ENCODE measurements around the gene NGEF.
"Not testable (repeated sequence)": the region's sequence is repeated elsewhere in the genome, so short reads cannot be mapped to it uniquely, and the experiment has no call there.

NGEF gene

DNA sequence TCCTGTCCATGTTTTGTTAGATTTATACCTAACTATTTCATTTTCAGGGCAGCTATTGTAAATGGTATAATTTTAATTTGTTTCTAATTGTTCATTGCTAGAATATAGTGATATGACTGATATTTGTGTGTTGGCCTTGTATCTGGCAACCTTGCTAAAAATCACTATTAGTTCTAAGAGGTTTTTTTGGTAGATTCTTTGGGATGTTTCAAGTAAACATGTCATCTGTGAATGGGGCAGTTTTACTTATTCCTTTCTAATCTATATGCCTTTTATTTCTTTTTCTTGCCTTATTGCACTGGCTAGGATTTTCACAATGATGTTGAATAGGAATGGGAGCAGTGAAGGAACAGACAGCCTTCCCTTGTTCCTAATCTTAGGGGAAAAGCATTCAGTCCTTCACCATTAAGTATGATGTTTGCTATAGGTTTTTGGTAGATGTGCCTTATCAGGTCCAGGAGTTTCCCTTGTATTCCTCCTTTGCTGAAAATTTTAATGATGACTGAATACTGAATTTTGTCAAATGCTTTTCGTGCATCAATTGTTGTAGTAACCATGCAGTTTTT lies 101.3 kb downstream of the NGEF start:
- H3K4me3 ChIP-seq (ENCODE audit: low read depth, low read length): no peak overlapping the region
- no peak for DNase-seq (ENCODE audit: low read depth)
- TF ChIP-seq, protein P1, sequence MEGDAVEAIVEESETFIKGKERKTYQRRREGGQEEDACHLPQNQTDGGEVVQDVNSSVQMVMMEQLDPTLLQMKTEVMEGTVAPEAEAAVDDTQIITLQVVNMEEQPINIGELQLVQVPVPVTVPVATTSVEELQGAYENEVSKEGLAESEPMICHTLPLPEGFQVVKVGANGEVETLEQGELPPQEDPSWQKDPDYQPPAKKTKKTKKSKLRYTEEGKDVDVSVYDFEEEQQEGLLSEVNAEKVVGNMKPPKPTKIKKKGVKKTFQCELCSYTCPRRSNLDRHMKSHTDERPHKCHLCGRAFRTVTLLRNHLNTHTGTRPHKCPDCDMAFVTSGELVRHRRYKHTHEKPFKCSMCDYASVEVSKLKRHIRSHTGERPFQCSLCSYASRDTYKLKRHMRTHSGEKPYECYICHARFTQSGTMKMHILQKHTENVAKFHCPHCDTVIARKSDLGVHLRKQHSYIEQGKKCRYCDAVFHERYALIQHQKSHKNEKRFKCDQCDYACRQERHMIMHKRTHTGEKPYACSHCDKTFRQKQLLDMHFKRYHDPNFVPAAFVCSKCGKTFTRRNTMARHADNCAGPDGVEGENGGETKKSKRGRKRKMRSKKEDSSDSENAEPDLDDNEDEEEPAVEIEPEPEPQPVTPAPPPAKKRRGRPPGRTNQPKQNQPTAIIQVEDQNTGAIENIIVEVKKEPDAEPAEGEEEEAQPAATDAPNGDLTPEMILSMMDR (IDR thresholded peaks at IDR 0.05; ENCODE audit: low read depth, low read length, missing control alignments): no peak
- in situ Hi-C loops (cut with HindIII; ENCODE audit: low sequenced_read_pairs): no loop called here

DNA sequence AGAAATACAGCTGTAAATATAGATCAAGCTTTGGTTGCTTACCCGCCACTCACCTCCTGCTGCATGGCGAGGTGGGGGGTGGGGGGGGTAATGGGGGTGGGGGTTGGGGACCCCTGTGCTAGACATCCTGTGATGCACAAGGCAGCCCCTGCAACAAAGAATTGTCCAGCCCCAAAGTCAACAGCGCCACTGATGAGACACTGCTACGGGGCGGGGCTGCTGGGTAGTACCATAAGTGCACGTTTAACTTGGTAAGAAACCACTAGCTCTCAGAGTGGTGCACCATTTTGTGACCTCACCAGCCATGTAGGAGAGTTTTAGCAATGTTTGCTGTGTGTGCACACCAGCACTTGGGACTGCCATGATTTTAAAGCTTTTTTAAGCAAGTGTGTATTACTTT lies 102.7 kb downstream of the NGEF start:
- in situ Hi-C loops (cut with HindIII; ENCODE audit: low sequenced_read_pairs): no loop called here
- TF ChIP-seq, protein P1 (IDR thresholded peaks at IDR 0.05; ENCODE audit: low read depth, low read length, missing control alignments): no peak
- DNase-seq (ENCODE audit: low read depth): no peak
- H3K4me3 ChIP-seq (ENCODE audit: low read depth, low read length): no peak overlapping the region

DNA sequence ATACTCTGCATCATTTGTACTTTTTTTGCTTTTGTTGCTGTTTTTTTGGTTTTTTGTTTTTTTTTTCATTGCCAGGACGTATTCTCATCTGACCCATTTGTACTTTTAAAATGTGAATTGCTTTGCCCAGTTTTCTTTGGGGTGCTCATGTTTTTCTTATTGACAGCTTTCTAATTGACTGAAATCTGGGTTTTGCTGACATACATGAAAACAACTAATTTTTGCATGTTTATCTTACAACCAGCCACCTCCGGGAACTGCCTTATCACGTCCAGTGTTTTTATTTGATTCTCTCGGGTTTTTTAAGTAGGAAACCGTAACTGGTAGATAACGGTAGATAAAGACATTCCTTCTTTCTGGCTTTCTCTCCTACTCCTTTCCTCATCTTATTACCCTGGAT lies 104.4 kb downstream of the NGEF start:
- in situ Hi-C loops (cut with HindIII; ENCODE audit: low sequenced_read_pairs): no loop called here

DNA sequence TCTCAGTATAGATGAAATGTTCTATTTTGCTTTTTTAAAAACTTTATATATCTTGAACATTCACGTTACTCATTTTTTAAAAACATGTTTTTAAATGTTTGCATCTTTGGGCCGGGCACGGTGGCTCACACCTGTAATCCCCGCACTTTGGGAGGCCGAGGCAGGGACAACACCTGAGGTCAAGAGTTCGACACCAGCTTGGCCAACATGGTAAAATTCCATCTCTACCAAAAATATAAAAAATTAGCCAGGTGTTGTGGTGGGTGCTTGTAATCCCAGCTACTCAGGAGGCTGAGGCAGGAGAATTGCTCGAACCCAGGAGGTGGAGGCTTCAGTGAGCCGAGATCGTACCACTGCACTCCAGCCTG lies 105.4 kb downstream of the NGEF start:
- DNase-seq (ENCODE audit: low read depth); in situ Hi-C loops (cut with HindIII; ENCODE audit: low sequenced_read_pairs); H3K4me3 ChIP-seq (ENCODE audit: low read depth, low read length): not testable (repeated sequence)

More for the DNA sequence above, 104.4 kb downstream of the NGEF start:
- DNase-seq (ENCODE audit: low read depth): no peak
- TF ChIP-seq, protein P1 (IDR thresholded peaks at IDR 0.05; ENCODE audit: low read depth, low read length, missing control alignments): no peak
- H3K4me3 ChIP-seq (ENCODE audit: low read depth, low read length): no peak overlapping the region

DNA sequence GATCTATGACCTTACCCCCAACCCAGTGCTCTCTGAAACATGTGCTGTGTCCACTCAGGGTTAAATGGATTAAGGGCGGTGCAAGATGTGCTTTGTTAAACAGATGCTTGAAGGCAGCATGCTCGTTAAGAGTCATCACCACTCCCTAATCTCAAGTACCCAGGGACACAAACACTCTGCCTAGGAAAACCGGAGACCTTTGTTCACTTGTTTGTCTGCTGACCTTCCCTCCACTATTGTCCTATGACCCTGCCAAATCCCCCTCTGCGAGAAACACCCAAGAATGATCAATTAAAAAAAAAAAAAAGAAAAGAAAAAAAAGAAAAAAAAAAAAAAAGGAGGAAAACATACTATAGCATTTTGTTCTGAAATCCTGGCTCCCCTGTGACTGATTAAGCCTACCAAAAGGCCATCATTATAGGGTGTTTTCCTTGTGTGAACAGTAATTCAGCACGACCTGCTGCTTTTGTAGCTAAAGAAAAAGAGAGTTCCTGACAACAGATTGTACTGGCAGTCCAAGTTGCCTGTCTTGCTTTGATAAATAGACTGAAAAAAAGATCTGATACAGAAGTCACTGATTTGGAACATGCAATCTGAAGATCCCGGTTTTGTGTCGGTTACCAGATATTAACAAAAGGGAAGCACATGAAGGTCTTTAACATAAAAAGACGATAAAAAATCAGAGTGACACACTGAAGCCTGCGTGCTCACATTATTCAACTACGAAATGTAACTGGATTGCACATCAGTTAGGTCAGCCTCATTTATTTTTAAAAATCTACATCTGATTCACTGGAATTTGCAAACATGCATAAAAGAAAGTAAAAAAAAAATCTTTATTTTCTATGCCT lies 106.0 kb downstream of the NGEF start:
- in situ Hi-C loops (cut with HindIII; ENCODE audit: low sequenced_read_pairs); H3K4me3 ChIP-seq (ENCODE audit: low read depth, low read length); DNase-seq (ENCODE audit: low read depth): not testable (repeated sequence)

DNA sequence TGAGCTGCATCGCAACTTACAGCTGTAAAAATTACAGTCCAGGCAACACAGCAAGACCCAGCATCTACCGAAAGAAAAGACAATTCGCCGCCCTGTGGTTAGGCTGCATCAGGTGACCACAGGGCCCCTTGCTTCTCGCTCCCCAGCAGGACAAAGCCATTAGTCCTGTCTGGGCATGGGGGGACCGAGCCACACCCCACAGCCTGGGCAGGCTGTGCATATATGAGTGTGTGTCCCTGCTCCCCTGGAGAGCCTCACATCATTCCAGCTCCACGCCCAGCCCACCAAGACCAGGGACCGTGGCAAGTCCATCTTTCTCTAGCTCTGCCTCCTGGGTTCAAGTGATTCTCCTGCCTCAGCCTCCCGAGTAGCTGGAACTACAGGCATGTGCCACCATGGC lies 109.1 kb downstream of the NGEF start:
- no peak overlapping the region for H3K4me3 ChIP-seq (ENCODE audit: low read depth, low read length)
- no peak for DNase-seq (ENCODE audit: low read depth)
- TF ChIP-seq, protein P1 (IDR thresholded peaks at IDR 0.05; ENCODE audit: low read depth, low read length, missing control alignments): no peak
- in situ Hi-C loops (cut with HindIII; ENCODE audit: low sequenced_read_pairs): no loop called here

DNA sequence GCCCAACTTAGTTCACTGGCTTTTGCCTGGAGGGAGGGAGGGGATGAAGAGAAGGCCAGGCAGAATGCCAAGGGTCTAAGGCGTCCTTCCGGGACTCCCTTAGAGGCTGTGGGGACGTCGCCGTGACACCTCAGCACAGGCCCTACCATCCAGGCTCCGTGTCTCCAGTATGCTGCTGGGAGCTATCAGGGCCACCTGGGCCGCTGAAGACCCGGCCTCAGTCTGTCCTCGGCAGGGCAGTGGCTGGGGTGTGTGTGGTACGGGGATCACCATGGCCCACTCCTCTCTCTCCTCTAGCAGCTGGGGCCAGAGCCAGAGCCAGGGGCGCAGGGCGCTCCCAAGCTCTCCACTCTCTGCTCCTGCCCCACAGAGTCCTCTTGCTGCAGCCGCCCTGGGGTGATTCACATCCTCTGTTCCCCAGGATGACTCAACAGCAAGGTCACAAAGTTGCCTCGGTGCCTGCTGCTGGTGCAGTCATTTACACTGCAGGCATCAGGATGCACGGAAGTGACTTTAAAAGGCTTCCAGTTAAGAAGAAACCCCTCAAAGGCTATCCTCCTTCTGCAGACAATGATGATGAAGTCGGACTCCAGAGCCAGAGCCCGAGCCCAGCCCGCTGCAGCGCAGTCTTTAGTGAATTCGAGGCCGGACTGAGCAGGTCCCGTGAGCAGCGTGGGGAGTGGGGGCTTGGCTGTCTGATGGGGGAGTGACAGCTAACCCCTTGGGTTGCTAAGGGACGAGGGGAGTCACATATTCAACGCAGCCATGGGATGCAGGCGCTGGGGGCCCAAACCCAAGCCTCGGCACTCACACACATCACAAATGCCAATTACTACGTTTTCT lies 111.1 kb downstream of the NGEF start:
- TF ChIP-seq, protein P1 (IDR thresholded peaks at IDR 0.05; ENCODE audit: low read depth, low read length, missing control alignments): no peak
- DNase-seq (ENCODE audit: low read depth): peak; percentile 47
- in situ Hi-C loops (cut with HindIII; ENCODE audit: low sequenced_read_pairs): no loop called here
- H3K4me3 ChIP-seq (ENCODE audit: low read depth, low read length): no peak overlapping the region
